Aorta (tissue), 5 donors: Measurements from ENCODE around the gene HCN4. TPM values are rescaled to one million over a fixed set of nuclear protein-coding genes. Genes with fewer than 3 reads are reported as not detected.

ENCODE experiments used
- ATAC-seq: fragments of 200-7000 bp; cut with Tn5 transposase; one replicate; pipeline ENCODE4 v1.9.1; 2022; ENCODE audit warnings: moderate library complexity; ENCODE audit not compliant: low FRiP score
- DNase-seq, 2 donors: peaks; one replicate each; pipeline ENCODE4 v3.0.0-alpha.2; 2020
- H3K27ac ChIP-seq, 2 donors: one replicate each; pipeline ENCODE4 v1.5.1; 2013; ENCODE audit warnings: low read length in 2 of 2, mild to moderate bottlenecking in 2 of 2, moderate library complexity in 2 of 2, control low read depth in 1 of 2, inconsistent platforms in 1 of 2, low read depth in 1 of 2
- H3K27me3 ChIP-seq, 2 donors: one replicate each; pipeline ENCODE4 v1.6.1; 2013; ENCODE audit warnings: control low read depth in 1 of 2, low read length in 1 of 2, mild to moderate bottlenecking in 1 of 2, moderate library complexity in 1 of 2; ENCODE audit not compliant: insufficient read depth in 2 of 2, control insufficient read depth in 1 of 2
- H3K36me3 ChIP-seq, 2 donors: one replicate each; pipeline ENCODE4 v1.6.1; 2013; ENCODE audit warnings: control low read depth in 1 of 2, low read length in 1 of 2, mild to moderate bottlenecking in 1 of 2; ENCODE audit not compliant: insufficient read depth in 2 of 2, control insufficient read depth in 1 of 2
- H3K4me1 ChIP-seq, 2 donors: one replicate each; pipeline ENCODE4 v1.6.1; 2013; ENCODE audit warnings: low read length in 2 of 2, control low read depth in 1 of 2, mild to moderate bottlenecking in 1 of 2, moderate library complexity in 1 of 2; ENCODE audit not compliant: insufficient read depth in 2 of 2, control insufficient read depth in 1 of 2
- H3K4me3 ChIP-seq, 2 donors: one replicate each; pipeline ENCODE4 v1.5.1; 2013; ENCODE audit warnings: low read length in 2 of 2, control low read depth in 1 of 2, mild to moderate bottlenecking in 1 of 2
- H3K9me3 ChIP-seq: one replicate; pipeline ENCODE4 v1.6.1; 2013; ENCODE audit warnings: mild to moderate bottlenecking, low read length; ENCODE audit not compliant: control insufficient read depth
- WGBS, 2 donors: extraction: QIAGEN DNeasy Blood & Tissue Kit; methylation state at CpG; one replicate each; pipeline ENCODE4 v1.1.7; 2013; 5-methylcytosine and 5-hydroxymethylcytosine counted together
- intact Hi-C, 2 donors: fragments of 100-400 bp; cut with DNase I; formaldehyde crosslinking; loops; one replicate each; pipeline versions ENCODE4 v1.14.2 to v1.15.0; 2022
- polyA plus RNA-seq, 2 donors: library from polyadenylated mRNA; stranded (reverse); fragments of 200-250 nt; gene quantifications; one replicate each; pipeline ENCODE4 v1.2.3, GENCODE V29; 2013
- total RNA-seq, 2 donors: library from RNA; stranded (reverse); fragmentation: NEBNext Ultra II Directional; extraction: Animal tissue kit (Norgen Biotek cat#: 25700); gene quantifications; one replicate each; pipeline ENCODE4 v1.2.1, GENCODE V29; 2021
- donor health status: healthy with polysubstance abuse.
- donor health status: Bipolar disorder and iron deficiency.
- donor health status: DM: no; HTN: no; CAD: no.
- donor health status: DM: no; HTN: no; CAD: no.
- donor health status: DM: yes; HTN: yes; CAD: no.

The HCN4 gene
- total and polyA plus RNA-seq, 4 donors: under 0.01 TPM; not detected in 3

- Histone ChIP-seq H3K4me1 (no peaks in the 10 kb centered on the region), H3K4me3 (no peak overlapping the region), H3K27me3 (no peaks in the 10 kb centered on the region), H3K9me3 (no peaks in the 10 kb centered on the region), H3K27ac (no peak overlapping the region), H3K36me3 (no peaks in the 10 kb centered on the region)
- intact Hi-C loops: no loop called here
- DNase-seq (peak; percentile 26 to 42), ATAC-seq (no peak)
- 89 to 91% methylated on average over 6 of the region's 6 CpGs for WGBS, 2 donors
Observed at GRCh38 chr15:73334086-73334485, 34.7 kb downstream of the HCN4 start.

GRCh38 chr15:73333001-73333400, 35.8 kb downstream of the HCN4 start:
- peak; percentile 2 to 14 for DNase-seq
- no peaks in the 10 kb centered on the region for H3K4me1 ChIP-seq
- intact Hi-C loops: no loop called here
- H3K27ac ChIP-seq: no peak overlapping the region
- H3K27me3 ChIP-seq: no peaks in the 10 kb centered on the region
- ATAC-seq: no peak
- H3K36me3 ChIP-seq: no peaks in the 10 kb centered on the region
- no peak overlapping the region for H3K4me3 ChIP-seq
- WGBS, 2 donors: 86 to 96% methylated on average over 2 of the region's 2 CpGs
- no peaks in the 10 kb centered on the region for H3K9me3 ChIP-seq

GRCh38 chr15:73331991-73332925, 36.5 kb downstream of the HCN4 start:
- Histone ChIP-seq H3K27me3 (no peaks in the 10 kb centered on the region), H3K27ac (no peak overlapping the region), H3K4me3 (no peak overlapping the region), H3K4me1 (no peaks in the 10 kb centered on the region), H3K36me3 (no peaks in the 10 kb centered on the region), H3K9me3 (no peaks in the 10 kb centered on the region)
- peak in 1 of 2 donors; percentile 47 for DNase-seq
- intact Hi-C loops: no loop called here
- ATAC-seq: no peak
- WGBS, 2 donors: 88% methylated on average over 19 of the region's 19 CpGs

- 93 to 96% methylated on average over 5 of the region's 5 CpGs for WGBS, 2 donors
- no peak for ATAC-seq
- Histone ChIP-seq H3K4me3 (no peak overlapping the region), H3K36me3 (no peaks in the 10 kb centered on the region), H3K9me3 (no peaks in the 10 kb centered on the region), H3K4me1 (no peaks in the 10 kb centered on the region), H3K27me3 (no peaks in the 10 kb centered on the region), H3K27ac (no peak overlapping the region)
- DNase-seq: peak in 1 of 2 donors; percentile 26
- intact Hi-C loops: no loop called here
Observed at GRCh38 chr15:73331501-73331900, 37.3 kb downstream of the HCN4 start.

DNA sequence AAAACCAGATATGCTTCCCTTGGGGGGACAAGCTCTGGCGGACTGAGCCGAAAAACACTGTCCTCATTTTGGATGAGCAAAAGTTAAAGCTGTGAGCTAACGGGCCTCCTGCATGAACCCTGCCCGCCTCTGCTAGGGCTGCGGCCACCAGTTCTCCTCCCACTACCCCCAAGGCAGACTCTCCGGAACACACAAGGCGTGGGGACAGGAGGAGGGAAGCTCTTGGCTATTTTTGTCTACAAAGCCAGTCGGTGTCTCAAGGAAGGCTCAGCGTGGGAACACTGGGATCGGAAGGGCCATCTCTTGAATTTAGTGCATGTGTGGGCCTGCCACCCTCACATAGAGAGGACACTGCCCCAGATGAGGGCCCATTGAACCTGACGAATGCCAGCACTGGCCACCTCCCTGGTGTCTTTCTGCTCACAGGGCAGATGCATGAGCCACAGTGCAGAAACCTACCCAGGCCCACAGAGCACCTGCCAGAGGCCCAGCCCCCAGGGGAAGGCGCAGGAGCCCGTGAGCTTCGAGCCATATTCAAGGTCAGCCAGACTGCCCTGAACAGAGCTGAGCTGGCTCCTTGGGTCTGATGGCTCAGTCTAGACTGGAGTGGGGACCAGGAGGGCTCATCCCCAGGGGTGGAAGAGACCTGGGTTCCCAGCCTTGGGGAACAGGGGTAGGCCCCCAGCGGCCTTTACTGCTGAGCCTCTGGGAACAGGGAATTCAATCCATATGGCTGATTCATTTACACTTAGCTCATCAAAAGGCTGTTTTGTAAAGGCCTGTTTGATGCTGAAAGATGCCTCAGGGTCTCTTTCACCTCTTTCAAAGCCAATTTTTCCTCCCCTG, 38.3 kb downstream of the HCN4 start:
- Histone ChIP-seq H3K27ac (no peak overlapping the region), H3K27me3 (no peaks in the 10 kb centered on the region), H3K9me3 (no peaks in the 10 kb centered on the region), H3K36me3 (no peaks in the 10 kb centered on the region), H3K4me1 (no peaks in the 10 kb centered on the region), H3K4me3 (no peak overlapping the region)
- DNase-seq (peak in 1 of 2 donors; percentile 55), ATAC-seq (no peak)
- intact Hi-C loops: no loop called here
- 84 to 89% methylated on average over 15 of the region's 15 CpGs for WGBS, 2 donors

GRCh38 chr15:73329501-73330200, 39.1 kb downstream of the HCN4 start:
- H3K4me1 ChIP-seq: no peaks in the 10 kb centered on the region
- H3K27ac ChIP-seq: no peak overlapping the region
- no peaks in the 10 kb centered on the region for H3K27me3 ChIP-seq
- DNase-seq (peak in 1 of 2 donors; percentile 75), ATAC-seq (no peak)
- H3K4me3 ChIP-seq: no peak overlapping the region
- 89 to 91% methylated on average over 21 of the region's 21 CpGs for WGBS, 2 donors
- H3K9me3 ChIP-seq: no peaks in the 10 kb centered on the region
- intact Hi-C loops: loop anchor here in 1 of 2 donors (10.0 kb wide), 1 partner anchor 55 kb away; no protein-coding TSS in a partner anchor
- H3K36me3 ChIP-seq: no peaks in the 10 kb centered on the region

GRCh38 chr15:73328981-73329380, 39.8 kb downstream of the HCN4 start:
- Histone ChIP-seq H3K4me1 (no peaks in the 10 kb centered on the region), H3K9me3 (no peaks in the 10 kb centered on the region), H3K4me3 (no peak overlapping the region), H3K27ac (no peak overlapping the region), H3K36me3 (no peaks in the 10 kb centered on the region), H3K27me3 (no peaks in the 10 kb centered on the region)
- DNase-seq: peak in 1 of 2 donors; percentile 55
- 80 to 83% methylated on average over 10 of the region's 10 CpGs for WGBS, 2 donors
- intact Hi-C loops: loop anchor here in 1 of 2 donors (10.0 kb wide), 1 partner anchor 56 kb away; no protein-coding TSS in a partner anchor
- no peak for ATAC-seq

- Histone ChIP-seq H3K4me3 (no peak overlapping the region), H3K36me3 (no peaks in the 10 kb centered on the region), H3K27me3 (no peaks in the 10 kb centered on the region), H3K27ac (no peak overlapping the region), H3K9me3 (no peaks in the 10 kb centered on the region), H3K4me1 (no peaks in the 10 kb centered on the region)
- no peak for ATAC-seq
- WGBS, 2 donors: 89 to 91% methylated on average over 12 of the region's 12 CpGs
- intact Hi-C loops: loop anchor here in 1 of 2 donors (10.0 kb wide), 1 partner anchor 57 kb away; no protein-coding TSS in a partner anchor
- peak in 1 of 2 donors; percentile 67 for DNase-seq
Observed at GRCh38 chr15:73328149-73328820, 40.5 kb downstream of the HCN4 start.
